Measurements from ENCODE around the gene VPREB1. TPM values are rescaled to one million over a fixed set of nuclear protein-coding genes. Genes with fewer than 3 reads are reported as not detected.

Gene VPREB1
- total and polyA plus RNA-seq, 8 donors = not detected

DNA sequence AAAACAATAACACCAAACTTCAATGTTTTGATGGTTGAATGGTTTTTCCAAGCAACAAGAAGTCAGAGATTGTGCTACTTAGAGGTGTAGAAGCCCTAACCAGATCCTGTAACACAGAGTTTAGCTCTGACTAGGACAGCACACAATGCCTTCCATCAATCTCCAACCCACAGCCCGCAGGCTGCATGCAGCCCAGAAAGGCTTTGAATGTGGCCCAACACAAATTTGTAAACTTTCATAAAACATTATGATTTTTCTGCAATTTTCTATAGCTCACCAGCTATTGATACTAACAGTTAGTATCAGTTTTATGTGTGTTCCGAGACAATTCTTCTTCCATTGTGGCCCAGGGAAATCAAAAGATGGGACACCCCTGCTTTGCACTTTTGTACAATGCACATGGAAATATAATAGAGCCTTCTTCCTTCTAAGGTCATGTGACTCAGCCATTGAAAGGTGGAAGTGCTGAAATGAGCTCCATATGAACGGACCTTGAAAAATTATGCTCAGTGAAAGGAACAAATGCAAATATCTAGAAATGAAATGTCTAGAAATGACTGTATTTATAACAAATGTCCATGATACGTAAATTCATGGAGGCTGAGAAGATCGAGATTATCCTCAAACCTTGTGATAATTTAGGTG lies 47.6 kb upstream of the VPREB1 start:
- FAIRE-seq (no peak), DNase-seq (no peak), ATAC-seq (no peak)
- Histone ChIP-seq H3K4me1 (no peaks in the 10 kb centered on the region), H3K36me3 (no peaks in the 10 kb centered on the region), H3K27ac (no peak overlapping the region), H3K9me3 (no peaks in the 10 kb centered on the region), H3K4me3 (no peak overlapping the region), H3K27me3 (no peaks in the 10 kb centered on the region)
- 57 to 61% methylated on average over 5 of the region's 5 CpGs for WGBS, 2 donors
- TF ChIP-seq, protein P1, sequence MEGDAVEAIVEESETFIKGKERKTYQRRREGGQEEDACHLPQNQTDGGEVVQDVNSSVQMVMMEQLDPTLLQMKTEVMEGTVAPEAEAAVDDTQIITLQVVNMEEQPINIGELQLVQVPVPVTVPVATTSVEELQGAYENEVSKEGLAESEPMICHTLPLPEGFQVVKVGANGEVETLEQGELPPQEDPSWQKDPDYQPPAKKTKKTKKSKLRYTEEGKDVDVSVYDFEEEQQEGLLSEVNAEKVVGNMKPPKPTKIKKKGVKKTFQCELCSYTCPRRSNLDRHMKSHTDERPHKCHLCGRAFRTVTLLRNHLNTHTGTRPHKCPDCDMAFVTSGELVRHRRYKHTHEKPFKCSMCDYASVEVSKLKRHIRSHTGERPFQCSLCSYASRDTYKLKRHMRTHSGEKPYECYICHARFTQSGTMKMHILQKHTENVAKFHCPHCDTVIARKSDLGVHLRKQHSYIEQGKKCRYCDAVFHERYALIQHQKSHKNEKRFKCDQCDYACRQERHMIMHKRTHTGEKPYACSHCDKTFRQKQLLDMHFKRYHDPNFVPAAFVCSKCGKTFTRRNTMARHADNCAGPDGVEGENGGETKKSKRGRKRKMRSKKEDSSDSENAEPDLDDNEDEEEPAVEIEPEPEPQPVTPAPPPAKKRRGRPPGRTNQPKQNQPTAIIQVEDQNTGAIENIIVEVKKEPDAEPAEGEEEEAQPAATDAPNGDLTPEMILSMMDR (IDR thresholded peaks at IDR 0.05) = no peak
- intact Hi-C loops (cut with DNase I) = no loop called here

DNA sequence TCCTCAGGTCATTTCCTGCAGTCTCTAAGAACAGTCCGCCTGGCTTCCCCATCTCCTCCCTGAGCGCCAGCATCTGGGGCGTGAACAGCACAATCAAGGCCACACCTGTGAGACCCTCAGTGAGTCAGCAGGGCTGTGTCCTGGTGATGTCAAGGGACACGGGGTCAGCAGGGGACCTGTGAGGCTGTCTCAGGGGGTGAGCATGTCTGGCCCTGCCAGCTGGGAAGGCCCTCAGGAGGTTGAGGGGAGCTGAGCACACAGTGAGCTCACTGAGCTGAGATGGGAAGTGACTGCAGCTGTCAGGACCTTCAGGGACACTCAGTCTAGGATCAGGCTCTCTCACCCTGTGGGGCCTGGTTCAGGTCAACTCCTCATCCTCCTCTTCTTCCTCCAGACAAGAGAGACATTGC lies 46.6 kb upstream of the VPREB1 start:
- Histone ChIP-seq H3K27ac (no peak overlapping the region), H3K4me3 (no peak overlapping the region), H3K9me3 (no peaks in the 10 kb centered on the region), H3K36me3 (no peaks in the 10 kb centered on the region), H3K4me1 (no peaks in the 10 kb centered on the region), H3K27me3 (no peaks in the 10 kb centered on the region)
- peak in 1 of 6 donors; percentile 21 for DNase-seq
- ATAC-seq = no peak
- WGBS, 2 donors = 61 to 70% methylated on average over 4 of the region's 4 CpGs
- TF ChIP-seq, protein P1 (IDR thresholded peaks at IDR 0.05) = no peak
- intact Hi-C loops (cut with DNase I) = no loop called here
- no peak for FAIRE-seq

DNA sequence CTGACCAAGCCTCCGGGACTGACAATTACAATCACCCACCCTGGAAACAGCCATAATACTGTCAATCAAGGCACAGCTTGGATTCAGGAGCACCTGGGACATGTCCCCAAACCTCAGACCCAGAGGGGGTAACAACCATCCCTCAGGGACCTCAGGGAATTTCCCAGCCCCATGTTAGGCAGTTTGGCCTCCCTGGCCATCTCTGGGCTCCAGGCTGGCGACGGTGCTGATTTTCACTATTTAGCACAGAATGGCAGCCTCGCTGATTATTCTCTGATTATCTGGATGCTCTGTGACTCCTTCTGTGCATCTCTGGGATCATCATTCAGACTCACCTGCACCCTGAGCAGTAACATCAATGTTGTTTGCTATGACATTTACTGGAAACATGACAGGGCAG lies 45.8 kb upstream of the VPREB1 start:
- intact Hi-C loops (cut with DNase I) = no loop called here
- no peak overlapping the region for H3K27ac ChIP-seq
- WGBS, 2 donors = 49 to 50% methylated on average over 4 of the region's 4 CpGs
- no peaks in the 10 kb centered on the region for H3K36me3 ChIP-seq
- DNase-seq (no peak), FAIRE-seq (no peak), ATAC-seq (no peak)
- TF ChIP-seq, protein P1 (IDR thresholded peaks at IDR 0.05) = no peak
- H3K4me3 ChIP-seq = no peak overlapping the region
- H3K4me1 ChIP-seq = no peaks in the 10 kb centered on the region
- no peaks in the 10 kb centered on the region for H3K9me3 ChIP-seq
- no peaks in the 10 kb centered on the region for H3K27me3 ChIP-seq

DNA sequence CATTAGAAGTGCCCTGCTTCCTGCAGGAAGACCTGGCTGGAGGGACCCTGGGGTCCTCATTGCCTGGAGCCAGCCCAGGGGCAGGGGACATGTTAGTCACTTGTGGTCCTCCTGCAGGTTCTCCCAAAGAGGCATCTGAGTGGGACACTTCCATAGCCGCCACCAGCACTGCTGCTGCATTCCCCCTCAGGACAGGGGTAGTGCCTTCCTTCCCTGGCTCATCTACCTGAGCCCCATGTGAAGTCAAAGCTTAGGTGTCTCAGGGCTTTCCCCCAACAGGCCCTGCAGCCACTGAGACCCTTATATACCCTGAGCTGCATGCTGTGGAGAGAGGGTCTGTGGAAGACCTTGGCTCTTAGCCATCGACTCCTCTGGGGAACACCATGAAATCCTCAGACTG lies 45.0 kb upstream of the VPREB1 start:
- Histone ChIP-seq H3K4me1 (no peaks in the 10 kb centered on the region), H3K4me3 (no peak overlapping the region), H3K36me3 (no peaks in the 10 kb centered on the region), H3K27me3 (no peaks in the 10 kb centered on the region), H3K27ac (no peak overlapping the region), H3K9me3 (no peaks in the 10 kb centered on the region)
- WGBS, 2 donors = 50 to 81% methylated on average over 2 of the region's 2 CpGs
- peak in 1 of 6 donors; percentile 27 for DNase-seq
- ATAC-seq = no peak
- TF ChIP-seq, protein P1 (IDR thresholded peaks at IDR 0.05) = no peak
- no peak for FAIRE-seq
- intact Hi-C loops (cut with DNase I) = no loop called here

DNA sequence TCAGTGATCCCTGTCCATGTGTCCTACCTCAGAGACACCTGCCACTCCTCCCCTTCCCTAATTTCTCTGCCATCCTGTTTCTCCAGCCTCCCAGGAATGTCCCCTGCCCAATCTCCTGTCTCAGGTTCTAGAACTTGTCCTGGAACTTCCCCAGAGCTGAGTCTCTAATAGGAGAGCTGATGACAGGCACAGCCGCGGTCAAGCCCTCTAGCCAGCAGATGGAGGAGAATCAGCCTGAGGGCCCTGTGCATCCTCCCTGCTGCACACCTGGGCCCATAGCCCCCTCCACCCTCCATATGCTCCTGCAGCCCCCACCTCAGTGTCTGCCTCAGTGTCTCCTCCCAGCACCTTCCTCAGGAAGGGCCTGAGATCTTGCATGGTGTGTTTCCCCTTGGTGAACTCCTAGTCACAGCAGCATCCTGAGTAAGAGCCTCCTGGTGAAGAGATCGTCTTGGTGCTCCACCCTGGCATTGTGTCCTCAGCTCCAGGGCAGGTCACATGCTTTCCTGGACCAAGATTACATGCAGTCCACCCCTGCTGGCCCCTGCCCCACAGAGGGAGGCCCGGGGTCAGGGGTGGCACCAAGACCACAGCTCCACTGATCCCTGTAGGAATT lies 43.9 kb upstream of the VPREB1 start:
- DNase-seq (no peak), FAIRE-seq (no peak), ATAC-seq (no peak)
- H3K27me3 ChIP-seq = no peaks in the 10 kb centered on the region
- no peaks in the 10 kb centered on the region for H3K36me3 ChIP-seq
- no peaks in the 10 kb centered on the region for H3K9me3 ChIP-seq
- H3K4me1 ChIP-seq = no peaks in the 10 kb centered on the region
- WGBS, 2 donors = 50 to 55% methylated on average over 4 of the region's 4 CpGs
- no peak overlapping the region for H3K4me3 ChIP-seq
- no peak overlapping the region for H3K27ac ChIP-seq
- TF ChIP-seq, protein P1 (IDR thresholded peaks at IDR 0.05) = no peak
- intact Hi-C loops (cut with DNase I) = no loop called here

Measured in pancreas (tissue), 10 donors.